ENCODE measurements around the gene TMEM175. TPM values are rescaled to one million over a fixed set of nuclear protein-coding genes. Genes with fewer than 3 reads are reported as not detected.
"Not testable (repeated sequence)": the region's sequence is repeated elsewhere in the genome, so short reads cannot be mapped to it uniquely, and the experiment has no call there.

TMEM175 gene
- total RNA-seq, 2 experiments from 2014 or later = 51.3 to 57.7 TPM

GRCh38 chr4:973431-974397 is 41.5 kb downstream of the TMEM175 start, which contains the start of gene DGKQ:
DGKQ (minus strand) TSS chr4:973569; CDS start chr4:973482, 87 bp downstream.
- Histone ChIP-seq H3K4me1 (ENCODE audit: insufficient read depth, low read length) (peaks cover 32% of the 10 kb centered on the region), H3K4me3 (ENCODE audit: low read length) (peak within 1 kb of the TSS; percentile 63), H3K27ac (ENCODE audit: low read depth in 1 of 2, low read length in 2 of 2) (no peak within 1 kb of the TSS), H3K9me3 (ENCODE audit: control insufficient read depth in 1 of 2, insufficient read depth in 1 of 2, low read length in 2 of 2) (peaks cover 0 to 4% of the 10 kb centered on the region in 2 experiments), H3K27me3 (ENCODE audit: control insufficient read depth in 1 of 2, insufficient read depth in 2 of 2, low read length in 2 of 2) (no peaks in the 10 kb centered on the region), H3K36me3 (ENCODE audit: insufficient read depth, low read length) (no peaks in the 10 kb centered on the region)
- Mint-ChIP-seq H3K4me1 (ENCODE audit: low read depth) (no peaks in the 10 kb centered on the region), H3K27ac (no peak within 1 kb of the TSS), H3K9me3 (no peaks in the 10 kb centered on the region), H3K36me3 (ENCODE audit: low read depth) (no peaks in the 10 kb centered on the region), H3K4me3 (peak within 1 kb of the TSS; percentile 60), H3K27me3 (no peaks in the 10 kb centered on the region)
- ChIA-PET CTCF (interaction anchor here (0.9 to 1.0 kb wide), 2 partner anchors 14 to 37 kb away, joined by 3 read pairs; no protein-coding TSS in a partner anchor), POLR2A (interaction anchor here (1.1 to 1.5 kb wide), 2 partner anchors 13 to 37 kb away, joined by 5 read pairs; partner anchors contain the start of genes FGFRL1 and IDUA)
- intact Hi-C loops (cut with DNase I, micrococcal nuclease) = loop anchor here (1.0 to 5.0 kb wide), 6 partner anchors 14 to 268 kb away; partner anchors contain the start of genes GAK (in 2 of the 2), TMEM175 (in 2 of the 2), FGFRL1 (in 1 of the 2) and IDUA (in 1 of the 2)
- TF ChIP-seq CTCF (IDR thresholded peaks at IDR 0.05) = no peak
- DNase-seq (peak; percentile 78 to 96 (median 90)), ATAC-seq (ENCODE audit: poor library complexity) (peak; percentile 94)

- Mint-ChIP-seq H3K36me3 (ENCODE audit: low read depth) (no peaks in the 10 kb centered on the region), H3K27me3 (no peaks in the 10 kb centered on the region), H3K27ac (no peak overlapping the region), H3K4me1 (ENCODE audit: low read depth) (no peaks in the 10 kb centered on the region), H3K9me3 (no peaks in the 10 kb centered on the region), H3K4me3 (no peak overlapping the region)
- H3K9me3 ChIP-seq (ENCODE audit: control insufficient read depth in 1 of 2, insufficient read depth in 1 of 2, low read length in 2 of 2) = peaks cover 0 to 4% of the 10 kb centered on the region in 2 experiments
- ATAC-seq (ENCODE audit: poor library complexity) (no peak), DNase-seq (no peak)
- peaks cover 34% of the 10 kb centered on the region for H3K4me1 ChIP-seq (ENCODE audit: insufficient read depth, low read length)
- no peak overlapping the region for H3K27ac ChIP-seq (ENCODE audit: low read depth in 1 of 2, low read length in 2 of 2)
- no peak overlapping the region for H3K4me3 ChIP-seq (ENCODE audit: low read length)
- CTCF ChIA-PET = no interaction called here
- POLR2A ChIA-PET = no interaction called here
- no peaks in the 10 kb centered on the region for H3K27me3 ChIP-seq (ENCODE audit: control insufficient read depth in 1 of 2, insufficient read depth in 2 of 2, low read length in 2 of 2)
- TF ChIP-seq CTCF (IDR thresholded peaks at IDR 0.05) = no peak
- intact Hi-C loops (cut with DNase I, micrococcal nuclease) = loop anchor here in 1 of 2 experiments (5.0 kb wide), 1 partner anchor 192 kb away; no protein-coding TSS in a partner anchor
- H3K36me3 ChIP-seq (ENCODE audit: insufficient read depth, low read length) = no peaks in the 10 kb centered on the region
Measured at GRCh38 chr4:974668-975067, 42.4 kb downstream of the TMEM175 start.

- POLR2A ChIA-PET; CTCF ChIA-PET; H3K9me3 Mint-ChIP-seq; DNase-seq; H3K27ac Mint-ChIP-seq; H3K27ac ChIP-seq (ENCODE audit: low read depth in 1 of 2, low read length in 2 of 2); H3K4me3 ChIP-seq (ENCODE audit: low read length); H3K4me3 Mint-ChIP-seq; ATAC-seq (ENCODE audit: poor library complexity); H3K27me3 Mint-ChIP-seq; H3K27me3 ChIP-seq (ENCODE audit: control insufficient read depth in 1 of 2, insufficient read depth in 2 of 2, low read length in 2 of 2); intact Hi-C loops (cut with DNase I, micrococcal nuclease); H3K36me3 Mint-ChIP-seq (ENCODE audit: low read depth); H3K4me1 Mint-ChIP-seq (ENCODE audit: low read depth); H3K9me3 ChIP-seq (ENCODE audit: control insufficient read depth in 1 of 2, insufficient read depth in 1 of 2, low read length in 2 of 2); H3K36me3 ChIP-seq (ENCODE audit: insufficient read depth, low read length): not testable (repeated sequence)
- peaks cover 28% of the 10 kb centered on the region for H3K4me1 ChIP-seq (ENCODE audit: insufficient read depth, low read length)
Measured at GRCh38 chr4:976016-976415, 43.8 kb downstream of the TMEM175 start.

Data from CD4-positive, alpha-beta T cell (primary cell).